Cardiac muscle cell (in vitro differentiated cells and primary cell): Measurements from ENCODE around the gene FILIP1. TPM values are rescaled to one million over a fixed set of nuclear protein-coding genes. Genes with fewer than 3 reads are reported as not detected.
A peak's percentile ranks its signal among the peaks of the same experiment; 100 is the strongest.

Source experiments
- DNase-seq, 2 donors: peaks; one replicate each; pipeline versions ENCODE4 v3.0.0 to v3.0.0-alpha.2; 2010 to 2017; ENCODE audit warnings: low read depth in 1 of 2, low spot score in 1 of 2
- H3K27ac ChIP-seq: fragments of 200-600 bp; sonication (generic); 2 replicates; pipeline ENCODE4 v1.5.1; 2016
- H3K27me3 ChIP-seq: fragments of 200-600 bp; sonication (generic); 2 replicates; pipeline ENCODE4 v1.6.0; 2016; ENCODE audit warnings: control low read depth
- H3K36me3 ChIP-seq: fragments of 200-600 bp; sonication (generic); 2 replicates; pipeline ENCODE4 v1.5.1; 2016; ENCODE audit warnings: control low read depth
- H3K4me1 ChIP-seq: fragments of 200-600 bp; sonication (generic); 2 replicates; pipeline ENCODE4 v1.8.1; 2017; ENCODE audit warnings: low read depth, mild to moderate bottlenecking, mixed run types
- H3K4me3 ChIP-seq: fragments of 200-600 bp; sonication (generic); 2 replicates; pipeline ENCODE4 v1.5.1; 2016; ENCODE audit warnings: mild to moderate bottlenecking
- H3K9me3 ChIP-seq: fragments of 200-600 bp; sonication (generic); 2 replicates; pipeline ENCODE4 v1.5.1; 2017; ENCODE audit warnings: low read depth, mild to moderate bottlenecking, control low read depth
- CTCF ChIP-seq: IDR thresholded peaks from 2 replicates; pipeline ENCODE4 v1.5.1; 2012; ENCODE audit warnings: low read depth, mild to moderate bottlenecking, low read length
- polyA plus RNA-seq: library from polyadenylated mRNA; unstranded; fragments of >200 nt; fragmentation: Nextera tagmentation; extraction: Ambion mirVana; gene quantifications from 2 replicates; pipeline ENCODE4 v1.2.1, GENCODE V29; 2016
- total RNA-seq: library from RNA; depleted of rRNA; stranded (reverse); fragments of >200 nt; gene quantifications from 2 replicates; pipeline ENCODE4 v1.2.3, GENCODE V29; 2016

Gene FILIP1
- total RNA-seq = 56.8 and 107 TPM in 2 replicates
- 64.8 and 84.7 TPM in 2 replicates for polyA plus RNA-seq

GRCh38 chr6:75493400-75494064 lies at the start of gene FILIP1:
TSS of gene FILIP1 (minus strand) at chr6:75493800. CDS start at chr6:75414972, 78,828 bp downstream.
- Histone ChIP-seq H3K27me3 (no peaks in the 10 kb centered on the region), H3K27ac (peak within 1 kb of the TSS; percentile 98), H3K36me3 (no peaks in the 10 kb centered on the region), H3K9me3 (no peaks in the 10 kb centered on the region), H3K4me3 (peak within 1 kb of the TSS; percentile 64), H3K4me1 (peaks cover 30% of the 10 kb centered on the region)
- no peak for TF ChIP-seq CTCF
- DNase-seq = peak; percentile 77 to 97

GRCh38 chr6:75543311-75543710 lies 49.7 kb upstream of the FILIP1 start:
- H3K36me3 ChIP-seq = no peaks in the 10 kb centered on the region
- no peaks in the 10 kb centered on the region for H3K9me3 ChIP-seq
- no peak for TF ChIP-seq CTCF
- no peaks in the 10 kb centered on the region for H3K4me1 ChIP-seq
- H3K27me3 ChIP-seq = no peaks in the 10 kb centered on the region
- H3K27ac ChIP-seq = no peak overlapping the region
- no peak for DNase-seq
- H3K4me3 ChIP-seq = no peak overlapping the region

- H3K4me3 ChIP-seq = no peak overlapping the region
These were observed 45.5 kb upstream of the FILIP1 start for GRCh38 chr6:75539136-75539535.

GRCh38 chr6:75532521-75532920 lies 38.9 kb upstream of the FILIP1 start:
- DNase-seq = peak in 1 of 2 donors; percentile 63
- H3K27me3 ChIP-seq = no peaks in the 10 kb centered on the region
- TF ChIP-seq CTCF = no peak
- H3K9me3 ChIP-seq = no peaks in the 10 kb centered on the region
- no peak overlapping the region for H3K4me3 ChIP-seq
- H3K27ac ChIP-seq = no peak overlapping the region
- H3K36me3 ChIP-seq = no peaks in the 10 kb centered on the region
- peaks cover 13% of the 10 kb centered on the region for H3K4me1 ChIP-seq

More at GRCh38 chr6:75539136-75539535, 45.5 kb upstream of the FILIP1 start:
- no peak for DNase-seq
- no peaks in the 10 kb centered on the region for H3K36me3 ChIP-seq
- H3K9me3 ChIP-seq = no peaks in the 10 kb centered on the region
- TF ChIP-seq CTCF = no peak
- no peak overlapping the region for H3K27ac ChIP-seq
- H3K4me1 ChIP-seq = no peaks in the 10 kb centered on the region
- no peaks in the 10 kb centered on the region for H3K27me3 ChIP-seq

GRCh38 chr6:75531174-75531573 lies 37.6 kb upstream of the FILIP1 start:
- no peak overlapping the region for H3K4me3 ChIP-seq
- no peaks in the 10 kb centered on the region for H3K36me3 ChIP-seq
- TF ChIP-seq CTCF = no peak
- no peaks in the 10 kb centered on the region for H3K9me3 ChIP-seq
- DNase-seq = no peak
- H3K27ac ChIP-seq = no peak overlapping the region
- H3K4me1 ChIP-seq = peaks cover 13% of the 10 kb centered on the region
- H3K27me3 ChIP-seq = no peaks in the 10 kb centered on the region
